ENCODE results near the gene NEGR1. TPM values are rescaled to one million over a fixed set of nuclear protein-coding genes. Genes with fewer than 3 reads are reported as not detected.

Gene NEGR1
- total RNA-seq, 1 experiment from 2014 or later = 0.05 TPM

DNA sequence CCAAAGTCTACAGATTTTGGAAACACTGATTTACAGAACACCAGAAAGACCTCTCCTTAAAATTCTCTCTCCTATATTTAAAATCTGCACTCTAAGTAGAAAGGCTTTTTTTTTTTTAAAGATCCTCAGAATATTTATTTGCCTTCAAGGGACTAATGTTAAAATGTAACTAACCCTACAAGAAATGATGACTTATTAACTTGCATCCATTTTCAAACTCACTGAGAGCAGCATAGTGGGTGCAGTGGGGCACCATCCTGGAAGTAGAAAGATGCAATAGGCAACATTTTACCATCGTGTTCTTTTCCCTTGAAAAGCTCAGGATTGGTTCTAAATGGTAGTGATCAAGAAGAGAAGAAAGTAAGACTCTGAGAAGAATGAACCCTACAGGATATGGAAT lies 498.1 kb downstream of the NEGR1 start:
- ChIA-PET RAD21 (ENCODE audit: low non-redundant PET in 1 of 2, low total read pairs in 2 of 2, uncharacterized antibody in 2 of 2, unreplicated experiment in 2 of 2) (no interaction called here), CTCF (no interaction called here), POLR2A (no interaction called here)
- no TSS peak for BruUV-seq (replicated peaks)
- no peaks in the 10 kb centered on the region for H3K79me2 ChIP-seq (ENCODE audit: insufficient read depth, low read length)
- H3K4me3 ChIP-seq (replicated peaks in 1 of 2; ENCODE audit: low read depth in 1 of 2, low read length in 2 of 2) = no peak overlapping the region
- H3K27me3 ChIP-seq (ENCODE audit: insufficient read depth, low read length) = no peaks in the 10 kb centered on the region
- intact Hi-C loops (cut with micrococcal nuclease) = no loop called here
- H3K9ac ChIP-seq (ENCODE audit: low read length) = no peak overlapping the region
- no peak for ATAC-seq
- H2AFZ ChIP-seq (ENCODE audit: low read depth, low read length, poor library complexity, severe bottlenecking) = no peak overlapping the region
- no peaks in the 10 kb centered on the region for H3K9me2 ChIP-seq (ENCODE audit: insufficient read depth)
- no peak for TF ChIP-seq EGR1 (IDR thresholded peaks at IDR 0.05; ENCODE audit: low read depth)
- TF ChIP-seq, protein P1, sequence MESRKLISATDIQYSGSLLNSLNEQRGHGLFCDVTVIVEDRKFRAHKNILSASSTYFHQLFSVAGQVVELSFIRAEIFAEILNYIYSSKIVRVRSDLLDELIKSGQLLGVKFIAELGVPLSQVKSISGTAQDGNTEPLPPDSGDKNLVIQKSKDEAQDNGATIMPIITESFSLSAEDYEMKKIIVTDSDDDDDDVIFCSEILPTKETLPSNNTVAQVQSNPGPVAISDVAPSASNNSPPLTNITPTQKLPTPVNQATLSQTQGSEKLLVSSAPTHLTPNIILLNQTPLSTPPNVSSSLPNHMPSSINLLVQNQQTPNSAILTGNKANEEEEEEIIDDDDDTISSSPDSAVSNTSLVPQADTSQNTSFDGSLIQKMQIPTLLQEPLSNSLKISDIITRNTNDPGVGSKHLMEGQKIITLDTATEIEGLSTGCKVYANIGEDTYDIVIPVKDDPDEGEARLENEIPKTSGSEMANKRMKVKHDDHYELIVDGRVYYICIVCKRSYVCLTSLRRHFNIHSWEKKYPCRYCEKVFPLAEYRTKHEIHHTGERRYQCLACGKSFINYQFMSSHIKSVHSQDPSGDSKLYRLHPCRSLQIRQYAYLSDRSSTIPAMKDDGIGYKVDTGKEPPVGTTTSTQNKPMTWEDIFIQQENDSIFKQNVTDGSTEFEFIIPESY (IDR thresholded peaks at IDR 0.05; ENCODE audit: extremely low read depth, insufficient replicate concordance, low read length) = no peak
- no peak for TF ChIP-seq FOSL1 (IDR thresholded peaks at IDR 0.05; ENCODE audit: low read depth)
- no peak for TF ChIP-seq SIN3A (IDR thresholded peaks at IDR 0.05; ENCODE audit: low read depth)
- no peak for TF ChIP-seq CBX3 (IDR thresholded peaks at IDR 0.05; ENCODE audit: low read depth)
- TF ChIP-seq, protein P2, sequence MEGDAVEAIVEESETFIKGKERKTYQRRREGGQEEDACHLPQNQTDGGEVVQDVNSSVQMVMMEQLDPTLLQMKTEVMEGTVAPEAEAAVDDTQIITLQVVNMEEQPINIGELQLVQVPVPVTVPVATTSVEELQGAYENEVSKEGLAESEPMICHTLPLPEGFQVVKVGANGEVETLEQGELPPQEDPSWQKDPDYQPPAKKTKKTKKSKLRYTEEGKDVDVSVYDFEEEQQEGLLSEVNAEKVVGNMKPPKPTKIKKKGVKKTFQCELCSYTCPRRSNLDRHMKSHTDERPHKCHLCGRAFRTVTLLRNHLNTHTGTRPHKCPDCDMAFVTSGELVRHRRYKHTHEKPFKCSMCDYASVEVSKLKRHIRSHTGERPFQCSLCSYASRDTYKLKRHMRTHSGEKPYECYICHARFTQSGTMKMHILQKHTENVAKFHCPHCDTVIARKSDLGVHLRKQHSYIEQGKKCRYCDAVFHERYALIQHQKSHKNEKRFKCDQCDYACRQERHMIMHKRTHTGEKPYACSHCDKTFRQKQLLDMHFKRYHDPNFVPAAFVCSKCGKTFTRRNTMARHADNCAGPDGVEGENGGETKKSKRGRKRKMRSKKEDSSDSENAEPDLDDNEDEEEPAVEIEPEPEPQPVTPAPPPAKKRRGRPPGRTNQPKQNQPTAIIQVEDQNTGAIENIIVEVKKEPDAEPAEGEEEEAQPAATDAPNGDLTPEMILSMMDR (IDR thresholded peaks at IDR 0.05 in 2 of 3, conservative IDR thresholded peaks at IDR 0.05 in 1 of 3; ENCODE audit: borderline replicate concordance in 1 of 3, insufficient read depth in 1 of 3, low read depth in 2 of 3, low read length in 2 of 3) = no peak
- TF ChIP-seq, protein P3, sequence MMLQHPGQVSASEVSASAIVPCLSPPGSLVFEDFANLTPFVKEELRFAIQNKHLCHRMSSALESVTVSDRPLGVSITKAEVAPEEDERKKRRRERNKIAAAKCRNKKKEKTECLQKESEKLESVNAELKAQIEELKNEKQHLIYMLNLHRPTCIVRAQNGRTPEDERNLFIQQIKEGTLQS (IDR thresholded peaks at IDR 0.05) = no peak
- no peak for TF ChIP-seq RAD21 (IDR thresholded peaks at IDR 0.05; ENCODE audit: low read depth)
- TF ChIP-seq YY1 (IDR thresholded peaks at IDR 0.05; ENCODE audit: extremely low read depth, insufficient replicate concordance, low read depth, low read length) = no peak
- no peak for TF ChIP-seq TCF7L2 (IDR thresholded peaks at IDR 0.05; ENCODE audit: borderline replicate concordance, extremely low read depth, insufficient read depth, insufficient read length)
- TF ChIP-seq ZNF274 (IDR thresholded peaks at IDR 0.05; ENCODE audit: low read depth, low read length) = no peak
- no peak for TF ChIP-seq SRF (IDR thresholded peaks at IDR 0.05; ENCODE audit: low read depth)
- TF ChIP-seq, protein P4, sequence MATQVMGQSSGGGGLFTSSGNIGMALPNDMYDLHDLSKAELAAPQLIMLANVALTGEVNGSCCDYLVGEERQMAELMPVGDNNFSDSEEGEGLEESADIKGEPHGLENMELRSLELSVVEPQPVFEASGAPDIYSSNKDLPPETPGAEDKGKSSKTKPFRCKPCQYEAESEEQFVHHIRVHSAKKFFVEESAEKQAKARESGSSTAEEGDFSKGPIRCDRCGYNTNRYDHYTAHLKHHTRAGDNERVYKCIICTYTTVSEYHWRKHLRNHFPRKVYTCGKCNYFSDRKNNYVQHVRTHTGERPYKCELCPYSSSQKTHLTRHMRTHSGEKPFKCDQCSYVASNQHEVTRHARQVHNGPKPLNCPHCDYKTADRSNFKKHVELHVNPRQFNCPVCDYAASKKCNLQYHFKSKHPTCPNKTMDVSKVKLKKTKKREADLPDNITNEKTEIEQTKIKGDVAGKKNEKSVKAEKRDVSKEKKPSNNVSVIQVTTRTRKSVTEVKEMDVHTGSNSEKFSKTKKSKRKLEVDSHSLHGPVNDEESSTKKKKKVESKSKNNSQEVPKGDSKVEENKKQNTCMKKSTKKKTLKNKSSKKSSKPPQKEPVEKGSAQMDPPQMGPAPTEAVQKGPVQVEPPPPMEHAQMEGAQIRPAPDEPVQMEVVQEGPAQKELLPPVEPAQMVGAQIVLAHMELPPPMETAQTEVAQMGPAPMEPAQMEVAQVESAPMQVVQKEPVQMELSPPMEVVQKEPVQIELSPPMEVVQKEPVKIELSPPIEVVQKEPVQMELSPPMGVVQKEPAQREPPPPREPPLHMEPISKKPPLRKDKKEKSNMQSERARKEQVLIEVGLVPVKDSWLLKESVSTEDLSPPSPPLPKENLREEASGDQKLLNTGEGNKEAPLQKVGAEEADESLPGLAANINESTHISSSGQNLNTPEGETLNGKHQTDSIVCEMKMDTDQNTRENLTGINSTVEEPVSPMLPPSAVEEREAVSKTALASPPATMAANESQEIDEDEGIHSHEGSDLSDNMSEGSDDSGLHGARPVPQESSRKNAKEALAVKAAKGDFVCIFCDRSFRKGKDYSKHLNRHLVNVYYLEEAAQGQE (IDR thresholded peaks at IDR 0.05; ENCODE audit: low read depth) = no peak
- TF ChIP-seq EZH2 (IDR thresholded peaks at IDR 0.05) = no peak
- no peak for TF ChIP-seq CEBPB (IDR thresholded peaks at IDR 0.05; ENCODE audit: low read depth)
- no peak for TF ChIP-seq EZH2phosphoT487 (IDR thresholded peaks at IDR 0.05; ENCODE audit: borderline replicate concordance)
- TF ChIP-seq JUND (IDR thresholded peaks at IDR 0.05) = no peak
- no peak for TF ChIP-seq ZFX (IDR thresholded peaks at IDR 0.05)
- no peaks in the 10 kb centered on the region for H4K20me1 ChIP-seq (ENCODE audit: insufficient read depth)
- H3K36me3 ChIP-seq (ENCODE audit: control insufficient read depth in 1 of 2, insufficient read depth in 2 of 2, low read length in 2 of 2) = no peaks in the 10 kb centered on the region
- H3K27ac ChIP-seq (ENCODE audit: low read depth, low read length) = no peak overlapping the region
- no peak overlapping the region for H3K4me2 ChIP-seq (ENCODE audit: low read length)
- no peak for DNase-seq (ENCODE audit: low read depth, low spot score)
- no peaks in the 10 kb centered on the region for H3K4me1 ChIP-seq (ENCODE audit: control insufficient read depth in 1 of 2, insufficient read depth in 2 of 2, low read length in 2 of 2)
- H3K9me3 ChIP-seq (ENCODE audit: control insufficient read depth in 1 of 2, insufficient read depth in 1 of 2, low read depth in 1 of 2, low read length in 2 of 2) = peaks cover 3 to 5% of the 10 kb centered on the region in 2 experiments; a peak in 2 of 4 replicates
